HG03060 (cell line): Measurements from ENCODE around the gene GJD2.

Experiments used
- ATAC-seq: cut with Tn5 transposase; IDR thresholded peaks from one replicate; pipeline ENCODE4 v1.9.1; 2021; ENCODE audit warnings: low read depth, moderate number of reproducible peaks; ENCODE audit not compliant: unreplicated experiment

Gene GJD2

DNA sequence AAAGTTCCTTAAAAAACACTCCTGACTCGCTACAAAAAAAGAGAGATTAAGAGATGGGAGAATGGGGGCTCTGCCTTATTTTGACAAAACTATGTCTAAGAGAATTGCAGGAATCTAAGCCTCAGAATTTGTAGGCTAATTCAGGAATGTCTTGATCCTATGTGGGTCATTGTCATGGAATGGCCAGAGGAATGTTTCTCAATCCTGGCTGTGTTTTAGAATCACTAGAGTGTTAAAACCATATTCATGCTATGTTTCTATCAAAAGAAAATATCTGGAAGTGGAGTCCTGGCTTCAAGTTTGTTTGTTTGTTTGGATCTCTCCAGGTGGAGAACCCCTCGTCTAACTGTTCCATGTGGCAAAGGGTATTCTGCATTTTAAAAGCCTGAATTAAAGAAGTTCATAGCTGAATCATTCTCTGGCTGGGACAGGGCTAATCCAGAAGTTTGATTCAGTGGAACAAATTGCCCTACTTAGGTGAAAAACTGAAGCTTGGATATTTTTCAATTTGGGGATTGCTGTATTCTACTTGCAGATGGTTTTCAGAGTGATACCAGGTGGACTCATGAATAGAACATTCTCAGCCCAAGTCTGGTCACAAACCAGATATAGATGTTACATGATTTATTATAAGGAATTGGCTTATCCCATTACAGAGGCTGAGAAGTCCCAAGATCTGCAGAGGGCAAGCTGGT lies 28.2 kb downstream of the GJD2 start:
- no peak for ATAC-seq

DNA sequence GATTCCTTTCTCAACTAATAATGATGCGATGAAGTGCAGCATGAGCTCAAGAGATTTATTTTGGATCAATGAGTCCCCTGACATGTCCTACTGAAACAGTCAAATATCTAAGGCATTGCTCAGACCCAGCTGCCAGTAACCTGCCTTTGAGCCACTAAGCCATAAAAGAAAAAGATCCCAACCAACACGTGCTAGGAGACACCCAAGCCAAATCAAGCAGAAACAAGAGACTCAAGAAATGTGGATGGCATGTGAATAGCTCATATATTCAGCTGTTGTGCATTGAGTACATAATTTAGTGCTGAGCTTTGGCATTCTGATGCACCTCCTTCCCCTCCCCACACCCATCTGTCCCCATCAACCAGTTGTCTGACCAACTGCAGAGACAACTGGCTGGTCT lies 29.2 kb downstream of the GJD2 start:
- ATAC-seq: no peak

DNA sequence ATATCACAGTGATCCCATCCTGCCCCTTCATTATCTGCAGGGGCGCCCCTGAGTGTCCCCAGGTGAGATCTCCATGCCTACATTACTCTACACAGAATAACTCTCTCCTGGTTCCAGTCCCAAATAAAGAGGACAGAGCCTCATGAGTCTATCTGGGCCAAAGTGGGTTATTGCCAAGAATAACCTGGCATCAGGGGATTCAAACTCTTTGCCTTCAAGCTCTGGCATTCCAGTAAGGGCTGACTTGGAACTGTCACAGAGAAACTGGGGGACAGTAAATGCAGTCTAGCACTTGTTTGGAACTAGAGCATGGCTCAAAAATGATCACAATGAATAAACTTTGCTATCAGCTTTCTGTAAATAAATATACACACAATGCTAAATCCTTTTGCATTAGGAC lies 30.3 kb downstream of the GJD2 start:
- no peak for ATAC-seq

GRCh38 chr15:34722439-34722836 lies 32.4 kb downstream of the GJD2 start:
- ATAC-seq: no peak

- no peak for ATAC-seq
These were observed 32.9 kb downstream of the GJD2 start for GRCh38 chr15:34721802-34722438.

GRCh38 chr15:34721157-34721801 lies 33.5 kb downstream of the GJD2 start:
- no peak for ATAC-seq

GRCh38 chr15:34719695-34720094 lies 35.1 kb downstream of the GJD2 start:
- ATAC-seq: no peak

DNA sequence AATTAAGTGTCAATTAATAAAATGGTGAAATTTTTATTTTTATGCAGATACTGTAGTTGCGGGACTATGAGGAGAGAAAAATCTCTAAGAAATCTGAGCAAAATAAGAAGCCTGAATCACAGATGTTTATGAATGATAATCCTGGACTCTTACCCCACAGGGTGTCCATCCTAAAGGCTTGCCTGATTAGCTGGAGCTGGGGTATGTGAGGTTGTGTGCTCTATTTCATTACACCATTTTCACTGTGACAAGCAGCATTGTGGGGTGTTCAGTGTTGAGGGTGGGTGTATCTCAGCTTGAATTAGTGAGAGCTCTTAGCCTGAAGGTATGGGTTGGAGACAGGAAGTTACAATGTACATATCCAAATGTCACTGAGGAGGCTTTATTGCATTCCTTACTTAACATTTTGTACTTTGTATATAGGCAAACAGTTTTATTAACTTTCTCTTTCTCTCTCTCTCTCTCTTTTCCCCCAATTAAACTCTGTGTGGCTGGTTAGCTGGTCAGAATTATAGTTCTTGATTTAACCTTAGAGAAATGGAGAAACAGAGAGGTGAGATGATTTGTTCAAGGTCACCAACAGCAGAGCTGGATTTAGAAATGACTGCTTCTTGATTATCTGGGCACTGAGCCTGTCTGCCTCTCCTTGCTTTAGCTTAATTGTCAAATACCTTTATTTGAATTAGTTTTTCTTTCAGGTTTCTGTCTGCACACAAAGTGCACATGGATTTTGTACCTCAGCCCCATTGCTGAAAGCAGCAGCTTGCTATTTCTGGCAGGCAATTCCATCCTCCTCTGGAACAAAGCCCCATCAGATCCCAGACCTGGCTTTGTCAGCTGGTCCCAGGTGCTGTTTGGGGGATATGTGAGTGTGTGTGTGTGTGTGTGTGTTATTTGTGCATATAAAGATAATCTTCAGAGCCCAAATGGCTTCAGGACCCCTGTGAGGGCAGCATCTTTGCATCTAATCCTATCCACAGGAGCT lies 35.8 kb downstream of the GJD2 start:
- ATAC-seq: no peak

DNA sequence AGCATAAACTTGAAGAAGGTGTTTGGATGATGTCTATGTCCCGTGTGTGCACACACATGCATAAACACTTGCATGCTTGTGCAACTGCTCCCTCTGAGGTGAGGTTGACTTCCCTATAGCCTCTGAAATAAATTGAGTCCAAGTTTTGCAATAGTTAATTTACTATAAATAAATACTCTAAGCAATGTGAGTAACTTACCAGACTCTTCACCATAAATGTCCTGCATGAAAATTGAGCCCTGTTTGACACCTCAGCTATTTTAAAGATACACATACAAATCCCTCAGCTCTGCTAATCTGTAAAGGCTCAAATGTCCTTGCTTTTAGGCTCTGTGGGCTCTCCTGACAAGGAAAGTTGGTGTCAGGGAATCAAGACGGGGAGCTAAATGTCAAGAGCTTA lies 37.1 kb downstream of the GJD2 start:
- ATAC-seq: no peak

DNA sequence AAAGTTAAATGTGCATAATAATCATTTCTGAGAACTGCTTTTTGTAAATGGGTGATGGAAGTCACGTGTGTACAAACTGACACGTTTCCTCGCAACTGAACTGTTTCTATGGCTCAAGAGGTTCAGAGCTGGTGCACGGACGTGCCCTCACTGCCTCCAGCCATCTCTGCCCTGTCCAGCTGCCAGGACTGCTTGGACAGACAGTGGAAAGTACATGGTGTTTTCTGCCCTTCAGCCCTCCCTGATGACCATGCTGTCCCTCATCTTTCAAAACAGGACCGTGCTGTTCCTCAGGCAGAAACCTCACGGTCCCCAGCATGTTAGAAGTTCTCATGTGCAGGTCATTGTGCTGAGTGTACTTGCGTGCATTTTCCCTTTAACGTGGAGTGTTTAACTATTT lies 38.7 kb downstream of the GJD2 start:
- no peak for ATAC-seq

DNA sequence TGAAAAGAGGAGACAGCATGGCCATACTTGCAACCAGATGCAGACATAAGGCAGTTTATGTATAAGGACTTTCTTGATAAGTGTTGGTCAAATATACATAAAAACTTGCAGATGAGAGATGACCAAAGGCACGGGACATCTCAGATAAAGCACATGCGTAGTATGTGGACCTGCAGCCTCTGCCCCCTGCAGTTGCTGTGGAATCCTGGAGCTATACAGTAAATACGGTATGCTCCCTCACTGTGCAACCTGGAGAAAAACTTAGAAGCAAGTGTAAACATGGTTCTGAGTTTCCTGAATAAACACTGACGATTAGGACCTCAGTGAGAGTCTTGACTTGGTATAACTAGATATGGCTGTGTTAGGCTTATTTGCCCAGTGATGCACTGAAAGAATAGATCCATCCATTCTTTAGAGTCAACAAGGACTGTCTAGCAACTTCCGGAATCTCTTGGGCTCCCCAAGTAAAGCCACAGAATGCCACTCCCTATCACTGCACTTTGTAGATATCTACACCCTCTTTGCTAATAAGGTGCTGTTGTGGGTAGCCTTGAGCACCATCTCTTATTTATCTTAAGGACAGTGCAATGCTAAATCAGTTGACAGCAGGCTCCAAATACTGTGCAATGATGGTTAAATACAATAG lies 40.2 kb downstream of the GJD2 start:
- ATAC-seq: no peak

DNA sequence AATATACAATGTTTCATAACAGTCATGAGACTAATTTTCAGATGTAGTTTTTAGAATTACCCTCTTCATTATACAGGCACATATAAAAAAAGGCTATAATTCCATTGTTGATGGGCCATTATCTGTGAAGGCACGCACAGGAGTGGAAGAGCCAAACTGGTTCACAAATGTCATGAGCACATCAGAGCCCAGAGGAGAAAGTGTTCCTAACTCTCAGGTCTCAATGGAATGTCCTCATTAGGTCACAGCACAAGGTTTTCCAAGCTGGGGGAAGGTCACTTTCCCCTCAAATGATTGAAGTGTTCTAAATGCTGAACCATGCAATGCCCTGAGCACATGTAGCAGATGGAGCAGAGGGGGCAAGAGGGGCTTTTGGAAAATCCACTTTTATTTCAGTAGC lies 41.2 kb downstream of the GJD2 start:
- no peak for ATAC-seq

- ATAC-seq: no peak
These were observed 44.9 kb downstream of the GJD2 start for GRCh38 chr15:34709866-34710265.

DNA sequence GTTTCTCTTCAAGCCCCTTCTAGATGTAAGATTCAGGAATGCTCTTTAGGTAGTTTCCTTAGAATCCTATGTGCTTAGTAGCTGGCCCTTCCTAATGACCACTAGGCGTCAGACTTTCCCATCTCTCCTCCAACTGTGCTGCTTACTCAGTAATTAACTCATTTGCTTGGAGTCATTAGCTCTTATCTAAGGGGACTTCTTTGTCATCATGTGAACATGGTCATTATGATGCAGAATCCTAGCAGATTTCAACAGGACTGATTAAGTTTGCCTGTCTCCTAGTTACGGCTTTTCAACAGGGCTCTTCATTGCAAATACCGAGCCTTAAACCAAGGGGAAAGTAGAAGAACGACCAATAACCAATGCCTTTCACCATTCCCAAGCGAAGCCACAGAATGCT lies 46.4 kb downstream of the GJD2 start:
- no peak for ATAC-seq

DNA sequence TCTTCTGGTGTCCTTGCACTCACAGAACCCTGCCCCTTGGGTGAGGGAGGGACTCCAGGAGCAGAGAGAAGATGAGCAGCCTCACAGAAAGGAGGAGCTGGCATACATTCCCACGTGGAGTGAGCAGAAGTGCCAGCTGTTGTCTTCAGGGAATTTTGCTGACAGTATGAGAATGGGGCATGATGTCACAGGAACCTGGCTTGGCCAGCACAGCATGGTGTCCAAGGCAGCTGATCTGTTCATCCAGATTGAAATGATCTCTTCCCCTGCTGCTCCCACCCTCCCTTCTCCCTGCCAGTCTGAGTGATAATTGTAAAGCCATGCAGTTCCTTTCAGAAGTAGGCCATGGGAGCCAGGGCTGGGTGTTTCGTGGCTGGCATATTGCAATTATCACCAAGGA lies 53.3 kb downstream of the GJD2 start:
- ATAC-seq: no peak
